Suppressor macrophage treated with lipopolysaccharide for 1 hour (primary cell): ENCODE measurements around the gene CHTOP.

Experiments used
- DNase-seq, 3 donors: peaks; one replicate each; pipeline ENCODE4 v3.0.0-alpha.2; 2020 to 2022

CHTOP gene

DNA sequence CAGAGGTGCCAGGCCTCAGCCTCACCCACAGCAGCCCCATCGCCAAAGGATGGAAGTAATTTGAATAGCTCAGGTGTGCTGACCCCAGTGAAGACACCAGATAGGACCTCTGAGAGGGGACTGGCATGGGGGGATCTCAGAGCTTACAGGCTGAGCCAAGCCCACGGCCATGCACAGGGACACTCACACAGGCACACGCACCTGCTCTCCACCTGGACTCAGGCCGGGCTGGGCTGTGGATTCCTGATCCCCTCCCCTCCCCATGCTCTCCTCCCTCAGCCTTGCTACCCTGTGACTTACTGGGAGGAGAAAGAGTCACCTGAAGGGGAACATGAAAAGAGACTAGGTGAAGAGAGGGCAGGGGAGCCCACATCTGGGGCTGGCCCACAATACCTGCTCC is 59.6 kb downstream of the CHTOP start:
- no peak for DNase-seq
